HEK293 (cell line): Measurements from ENCODE around the gene OSTF1.

Experiments used
- ZBTB44 ChIP-seq: fragments of 450-650 bp; IDR thresholded peaks from 2 replicates; pipeline ENCODE4 v1.5.1; 2018; ENCODE audit warnings: missing biosample characterization, mild to moderate bottlenecking, missing genetic modification characterization
- ZNF239 ChIP-seq: fragments of 450-650 bp; formaldehyde crosslinking; IDR thresholded peaks from 2 replicates; pipeline ENCODE4 v1.5.1; 2016; ENCODE audit warnings: missing biosample characterization, missing genetic modification characterization

GRCh38 chr9:75183306-75183705 is 95.0 kb downstream of the OSTF1 start:
- TF ChIP-seq ZNF239 (tag by site-specific recombination) (no peak), ZBTB44 (tag by site-specific recombination) (no peak)
